CD4-positive, alpha-beta T cell (primary cell): ENCODE results near the gene KCND2. TPM values are rescaled to one million over a fixed set of nuclear protein-coding genes. Genes with fewer than 3 reads are reported as not detected.

ENCODE experiments used
- ATAC-seq: fragments of 200-7000 bp; cut with Tn5 transposase; one replicate; pipeline ENCODE4 v1.10.0; 2022; ENCODE audit warnings: mild to moderate bottlenecking; ENCODE audit not compliant: poor library complexity
- CTCF ChIA-PET: fragments of 350-600 bp; sonication (Branson Sonifier 250); formaldehyde crosslinking; loops from one replicate; lab custom pipeline; 2021; ENCODE audit warnings: antibody characterized with exemption, inconsistent platforms; lab: Charles Lee
- POLR2A ChIA-PET: fragments of 350-600 bp; sonication (Branson Sonifier 250); formaldehyde crosslinking; loops from one replicate; lab custom pipeline; 2021; ENCODE audit warnings: antibody characterized with exemption, inconsistent platforms; lab: Charles Lee
- DNase-seq, 14 experiments: peaks; one replicate each; pipeline ENCODE4 v3.0.0-alpha.2; 2013 to 2020; ENCODE audit warnings: mixed read lengths in 2 of 14
- H3K27ac ChIP-seq, 2 donors: one replicate each; pipeline versions ENCODE4 v1.5.1 to v1.7.0; 2013; ENCODE audit warnings: low read length in 2 of 2, low read depth in 1 of 2, mild to moderate bottlenecking in 1 of 2
- H3K27me3 ChIP-seq, 2 experiments: 1 replicate in 1 of 2; 2 replicates in 1 of 2; pipeline versions ENCODE4 v1.6.1 to v1.7.0; 2013; ENCODE audit warnings: low read length in 2 of 2, control low read depth in 1 of 2, mild to moderate bottlenecking in 1 of 2, moderate library complexity in 1 of 2; ENCODE audit not compliant: insufficient read depth in 2 of 2, control insufficient read depth in 1 of 2
- H3K36me3 ChIP-seq: one replicate; pipeline ENCODE4 v1.6.1; 2013; ENCODE audit warnings: low read length, control low read depth; ENCODE audit not compliant: insufficient read depth
- H3K4me1 ChIP-seq: one replicate; pipeline ENCODE4 v1.6.1; 2013; ENCODE audit warnings: low read length, control low read depth; ENCODE audit not compliant: insufficient read depth
- H3K4me3 ChIP-seq: one replicate; pipeline ENCODE4 v1.5.1; 2013; ENCODE audit warnings: mild to moderate bottlenecking, low read length, moderate library complexity
- H3K9me3 ChIP-seq, 2 experiments: 1 replicate in 1 of 2; 2 replicates in 1 of 2; pipeline versions ENCODE4 v1.6.1 to v1.7.0; 2013; ENCODE audit warnings: low read length in 2 of 2, mild to moderate bottlenecking in 2 of 2, control low read depth in 1 of 2, moderate library complexity in 1 of 2; ENCODE audit not compliant: control insufficient read depth in 1 of 2, insufficient read depth in 1 of 2
- H3K27ac Mint-ChIP-seq: one replicate; pipeline ENCODE4 v1.8.0; 2020; ENCODE audit warnings: mixed read lengths
- H3K27me3 Mint-ChIP-seq: one replicate; pipeline ENCODE4 v1.8.0; 2021; ENCODE audit warnings: mixed read lengths
- H3K36me3 Mint-ChIP-seq: one replicate; pipeline ENCODE4 v1.8.0; 2021; ENCODE audit warnings: low read depth, mixed read lengths
- H3K4me1 Mint-ChIP-seq: one replicate; pipeline ENCODE4 v1.8.0; 2021; ENCODE audit warnings: low read depth, mixed read lengths
- H3K4me3 Mint-ChIP-seq: one replicate; pipeline ENCODE4 v1.8.0; 2020; ENCODE audit warnings: mild to moderate bottlenecking, mixed read lengths
- H3K9me3 Mint-ChIP-seq: one replicate; pipeline ENCODE4 v1.8.0; 2020; ENCODE audit warnings: mixed read lengths
- CTCF ChIP-seq: fragments of 200-600 bp; IDR thresholded peaks from one replicate; pipeline ENCODE4 v1.8.0; 2022; ENCODE audit warnings: antibody characterized with exemption, mild to moderate bottlenecking
- intact Hi-C, 2 experiments: fragments of 100-400 bp; cut with DNase I in 1 of 2; cut with micrococcal nuclease in 1 of 2; formaldehyde crosslinking; loops; one replicate each; pipeline versions ENCODE4 v1.15.1 to v1.9.0; 2023 to 2025; cut with DNase I, micrococcal nuclease
- total RNA-seq, 174 experiments: library from RNA in 2 of 174; stranded (reverse) in 2 of 174; gene quantifications; one replicate each; pipeline ENCODE4 v1.2.3 and lab custom pipeline; 2021 to 2026

KCND2 gene
- total RNA-seq, 2 experiments from 2014 or later: not detected

GRCh38 chr7:120733835-120734234, 460.9 kb downstream of the KCND2 start:
- H3K27me3 Mint-ChIP-seq: peaks cover 20% of the 10 kb centered on the region
- ChIA-PET POLR2A (no interaction called here), CTCF (no interaction called here)
- no peak overlapping the region for H3K4me3 Mint-ChIP-seq
- no peak overlapping the region for H3K4me3 ChIP-seq
- H3K9me3 ChIP-seq: no peaks in the 10 kb centered on the region
- H3K36me3 Mint-ChIP-seq: no peaks in the 10 kb centered on the region
- TF ChIP-seq CTCF: no peak
- no peaks in the 10 kb centered on the region for H3K4me1 ChIP-seq
- H3K36me3 ChIP-seq: no peaks in the 10 kb centered on the region
- no peak for DNase-seq
- intact Hi-C loops: no loop called here
- H3K9me3 Mint-ChIP-seq: peaks cover 2% of the 10 kb centered on the region
- no peak for ATAC-seq
- H3K27ac Mint-ChIP-seq: no peak overlapping the region
- no peaks in the 10 kb centered on the region for H3K4me1 Mint-ChIP-seq
- H3K27ac ChIP-seq: no peak overlapping the region
- H3K27me3 ChIP-seq: no peaks in the 10 kb centered on the region

- ChIA-PET CTCF (no interaction called here), POLR2A (no interaction called here)
- no peak overlapping the region for H3K27ac ChIP-seq
- Mint-ChIP-seq H3K27me3 (peaks cover 20% of the 10 kb centered on the region), H3K36me3 (no peaks in the 10 kb centered on the region), H3K27ac (no peak overlapping the region), H3K9me3 (peaks cover 2% of the 10 kb centered on the region), H3K4me3 (no peak overlapping the region), H3K4me1 (no peaks in the 10 kb centered on the region)
- no peak for DNase-seq
- no peak for TF ChIP-seq CTCF
- H3K36me3 ChIP-seq: no peaks in the 10 kb centered on the region
- no peak for ATAC-seq
- H3K4me3 ChIP-seq: no peak overlapping the region
- H3K4me1 ChIP-seq: no peaks in the 10 kb centered on the region
- no peaks in the 10 kb centered on the region for H3K27me3 ChIP-seq
- intact Hi-C loops: no loop called here
- no peaks in the 10 kb centered on the region for H3K9me3 ChIP-seq
Measured at GRCh38 chr7:120735791-120736190, 462.8 kb downstream of the KCND2 start.

- POLR2A ChIA-PET: no interaction called here
- no peak overlapping the region for H3K27ac Mint-ChIP-seq
- H3K36me3 Mint-ChIP-seq: no peaks in the 10 kb centered on the region
- H3K4me3 Mint-ChIP-seq: no peak overlapping the region
- no peaks in the 10 kb centered on the region for H3K9me3 Mint-ChIP-seq
- H3K4me1 ChIP-seq: no peaks in the 10 kb centered on the region
- no peak for TF ChIP-seq CTCF
- H3K27me3 ChIP-seq: no peaks in the 10 kb centered on the region
- intact Hi-C loops: no loop called here
- DNase-seq (no peak), ATAC-seq (no peak)
- H3K4me1 Mint-ChIP-seq: no peaks in the 10 kb centered on the region
- no peak overlapping the region for H3K4me3 ChIP-seq
- H3K36me3 ChIP-seq: no peaks in the 10 kb centered on the region
- CTCF ChIA-PET: no interaction called here
- H3K27ac ChIP-seq: no peak overlapping the region
- no peaks in the 10 kb centered on the region for H3K9me3 ChIP-seq
- H3K27me3 Mint-ChIP-seq: peaks cover 20% of the 10 kb centered on the region
Measured at GRCh38 chr7:120738816-120739215, 465.8 kb downstream of the KCND2 start.
